Activated naive CD8-positive, alpha-beta T cell (primary cell): ENCODE data around the gene C12orf57.
"Not testable (repeated sequence)": the region's sequence is repeated elsewhere in the genome, so short reads cannot be mapped to it uniquely, and the experiment has no call there.

Source experiments
- H3K27ac Mint-ChIP-seq: one replicate; pipeline ENCODE4 v1.8.0; 2021; ENCODE audit warnings: mixed read lengths
- H3K27me3 Mint-ChIP-seq: one replicate; pipeline ENCODE4 v1.8.0; 2021; ENCODE audit warnings: mixed read lengths
- H3K36me3 Mint-ChIP-seq: one replicate; pipeline ENCODE4 v1.8.0; 2021; ENCODE audit warnings: mixed read lengths
- H3K4me1 Mint-ChIP-seq: one replicate; pipeline ENCODE4 v1.8.0; 2021; ENCODE audit warnings: low read depth, mixed read lengths
- H3K4me3 Mint-ChIP-seq: one replicate; pipeline ENCODE4 v1.8.0; 2021; ENCODE audit warnings: mild to moderate bottlenecking, mixed read lengths
- H3K9me3 Mint-ChIP-seq: one replicate; pipeline ENCODE4 v1.8.0; 2021; ENCODE audit warnings: low read depth, mixed read lengths

C12orf57 gene

GRCh38 chr12:6943722-6944380, at the start of gene C12orf57, which contains the start of gene RNU7-1:
C12orf57 (plus strand) TSS chr12:6944022; CDS start chr12:6944122, 100 bp downstream.
RNU7-1 (plus strand) TSS chr12:6943816.
- Mint-ChIP-seq H3K4me1 (peaks cover 65% of the 10 kb centered on the region), H3K36me3 (peaks cover 4% of the 10 kb centered on the region), H3K27ac (peak within 1 kb of the TSS; percentile 96), H3K27me3 (no peaks in the 10 kb centered on the region), H3K9me3 (no peaks in the 10 kb centered on the region), H3K4me3 (peak within 1 kb of the TSS; percentile 97)

- H3K36me3 Mint-ChIP-seq: no peaks in the 10 kb centered on the region
These were observed 49.5 kb upstream of the C12orf57 start for GRCh38 chr12:6894321-6894720.

GRCh38 chr12:6896846-6897435, 46.9 kb upstream of the C12orf57 start:
- Mint-ChIP-seq H3K9me3 (no peaks in the 10 kb centered on the region), H3K27me3 (no peaks in the 10 kb centered on the region), H3K27ac (no peak overlapping the region), H3K4me1 (peaks cover 8% of the 10 kb centered on the region), H3K4me3 (no peak overlapping the region), H3K36me3 (no peaks in the 10 kb centered on the region)

More at GRCh38 chr12:6894321-6894720, 49.5 kb upstream of the C12orf57 start:
- Mint-ChIP-seq H3K4me3 (no peak overlapping the region), H3K27me3 (no peaks in the 10 kb centered on the region), H3K4me1 (peaks cover 14% of the 10 kb centered on the region), H3K9me3 (no peaks in the 10 kb centered on the region), H3K27ac (no peak overlapping the region)

GRCh38 chr12:6899427-6899826, 44.4 kb upstream of the C12orf57 start:
- no peaks in the 10 kb centered on the region for H3K9me3 Mint-ChIP-seq
- H3K4me1 Mint-ChIP-seq: peaks cover 7% of the 10 kb centered on the region
- H3K4me3 Mint-ChIP-seq: no peak overlapping the region
- no peaks in the 10 kb centered on the region for H3K27me3 Mint-ChIP-seq
- no peak overlapping the region for H3K27ac Mint-ChIP-seq
- no peaks in the 10 kb centered on the region for H3K36me3 Mint-ChIP-seq

- no peaks in the 10 kb centered on the region for H3K27me3 Mint-ChIP-seq
- no peak overlapping the region for H3K4me3 Mint-ChIP-seq
- H3K4me1 Mint-ChIP-seq: peaks cover 7% of the 10 kb centered on the region
- no peak overlapping the region for H3K27ac Mint-ChIP-seq
- no peaks in the 10 kb centered on the region for H3K36me3 Mint-ChIP-seq
- no peaks in the 10 kb centered on the region for H3K9me3 Mint-ChIP-seq
These were observed 43.8 kb upstream of the C12orf57 start for GRCh38 chr12:6899837-6900519.

GRCh38 chr12:6902448-6902847, 41.4 kb upstream of the C12orf57 start:
- no peak overlapping the region for H3K27ac Mint-ChIP-seq
- H3K4me1 Mint-ChIP-seq: peaks cover 7% of the 10 kb centered on the region
- H3K9me3 Mint-ChIP-seq: no peaks in the 10 kb centered on the region
- H3K4me3 Mint-ChIP-seq: no peak overlapping the region
- no peaks in the 10 kb centered on the region for H3K27me3 Mint-ChIP-seq
- H3K36me3 Mint-ChIP-seq: no peaks in the 10 kb centered on the region

GRCh38 chr12:6903722-6904121, 40.1 kb upstream of the C12orf57 start:
- no peaks in the 10 kb centered on the region for H3K36me3 Mint-ChIP-seq
- no peak overlapping the region for H3K4me3 Mint-ChIP-seq
- no peak overlapping the region for H3K27ac Mint-ChIP-seq
- H3K4me1 Mint-ChIP-seq: peaks cover 7% of the 10 kb centered on the region
- H3K27me3 Mint-ChIP-seq: no peaks in the 10 kb centered on the region
- no peaks in the 10 kb centered on the region for H3K9me3 Mint-ChIP-seq

- Mint-ChIP-seq H3K9me3 (no peaks in the 10 kb centered on the region), H3K4me1 (peaks cover 4% of the 10 kb centered on the region)
These were observed 39.2 kb upstream of the C12orf57 start, which contains the start of gene LRRC23 for GRCh38 chr12:6904280-6905276. LRRC23 (plus strand) TSS chr12:6904822; CDS start chr12:6905634, 812 bp downstream.

GRCh38 chr12:6905414-6906040, 38.3 kb upstream of the C12orf57 start:
- H3K4me1 Mint-ChIP-seq: no peaks in the 10 kb centered on the region
- H3K27ac Mint-ChIP-seq: no peak overlapping the region
- no peak overlapping the region for H3K4me3 Mint-ChIP-seq
- H3K9me3 Mint-ChIP-seq: no peaks in the 10 kb centered on the region
- no peaks in the 10 kb centered on the region for H3K27me3 Mint-ChIP-seq
- H3K36me3 Mint-ChIP-seq: no peaks in the 10 kb centered on the region

More at GRCh38 chr12:6904280-6905276, 39.2 kb upstream of the C12orf57 start, which contains the start of gene LRRC23:
- Mint-ChIP-seq H3K27ac (no peak within 1 kb of the TSS), H3K27me3 (no peaks in the 10 kb centered on the region), H3K36me3 (no peaks in the 10 kb centered on the region), H3K4me3 (no peak within 1 kb of the TSS)

- H3K27ac Mint-ChIP-seq, H3K27me3 Mint-ChIP-seq, H3K4me1 Mint-ChIP-seq, H3K4me3 Mint-ChIP-seq, H3K9me3 Mint-ChIP-seq, H3K36me3 Mint-ChIP-seq: not testable (repeated sequence)
These were observed 35.7 kb upstream of the C12orf57 start for GRCh38 chr12:6908141-6908540.

GRCh38 chr12:6909421-6910145, 34.2 kb upstream of the C12orf57 start:
- Mint-ChIP-seq H3K4me1 (peaks cover 12% of the 10 kb centered on the region), H3K9me3 (no peaks in the 10 kb centered on the region), H3K27ac (peak overlapping the region; percentile 38), H3K27me3 (no peaks in the 10 kb centered on the region), H3K36me3 (no peaks in the 10 kb centered on the region), H3K4me3 (no peak overlapping the region)

- Mint-ChIP-seq H3K27me3 (no peaks in the 10 kb centered on the region), H3K4me3 (no peak overlapping the region), H3K27ac (peak overlapping the region; percentile 82), H3K36me3 (no peaks in the 10 kb centered on the region), H3K4me1 (peaks cover 29% of the 10 kb centered on the region), H3K9me3 (no peaks in the 10 kb centered on the region)
These were observed 31.5 kb upstream of the C12orf57 start for GRCh38 chr12:6912164-6912935.
